Memory B cell (primary cell): Measurements from ENCODE around the gene USP48.

Experiments used
- ATAC-seq: fragments of 150-1000 bp; cut with Tn5 transposase; 2 replicates; pipeline ENCODE4 v1.10.0; 2021; ENCODE audit warnings: low read depth, mild to moderate bottlenecking, moderate library complexity
- DNase-seq, 2 donors: peaks; one replicate each; pipeline ENCODE4 v3.0.0; 2022; ENCODE audit warnings: low spot score in 2 of 2
- H3K27ac Mint-ChIP-seq: one replicate; pipeline ENCODE4 v1.8.0; 2022; ENCODE audit warnings: mild to moderate bottlenecking, moderate library complexity, mixed read lengths
- H3K27me3 Mint-ChIP-seq: one replicate; pipeline ENCODE4 v1.8.0; 2022; ENCODE audit warnings: mixed read lengths
- H3K36me3 Mint-ChIP-seq: one replicate; pipeline ENCODE4 v1.8.0; 2022; ENCODE audit warnings: mild to moderate bottlenecking, mixed read lengths
- H3K4me1 Mint-ChIP-seq: one replicate; pipeline ENCODE4 v1.8.0; 2022; ENCODE audit warnings: mixed read lengths
- H3K4me3 Mint-ChIP-seq: one replicate; pipeline ENCODE4 v1.8.0; 2022; ENCODE audit warnings: mild to moderate bottlenecking, moderate library complexity, mixed read lengths
- H3K9me3 Mint-ChIP-seq: one replicate; pipeline ENCODE4 v1.8.0; 2022; ENCODE audit warnings: mixed read lengths

The USP48 gene

GRCh38 chr1:21758614-21759013 lies 24.3 kb downstream of the USP48 start:
- Mint-ChIP-seq H3K27ac (peak overlapping the region; percentile 55), H3K4me3 (no peak overlapping the region), H3K27me3 (no peaks in the 10 kb centered on the region), H3K36me3 (peaks cover 3% of the 10 kb centered on the region), H3K9me3 (no peaks in the 10 kb centered on the region), H3K4me1 (peaks cover 18% of the 10 kb centered on the region)
- ATAC-seq (no peak), DNase-seq (no peak)

- H3K4me3 Mint-ChIP-seq = no peak overlapping the region
- DNase-seq = no peak
- no peaks in the 10 kb centered on the region for H3K27me3 Mint-ChIP-seq
- H3K9me3 Mint-ChIP-seq = no peaks in the 10 kb centered on the region
- peaks cover 8% of the 10 kb centered on the region for H3K4me1 Mint-ChIP-seq
- no peak for ATAC-seq
- H3K27ac Mint-ChIP-seq = no peak overlapping the region
- H3K36me3 Mint-ChIP-seq = peaks cover 5% of the 10 kb centered on the region
Measured at GRCh38 chr1:21756393-21757089, 26.4 kb downstream of the USP48 start.

GRCh38 chr1:21755067-21755466 lies 27.9 kb downstream of the USP48 start:
- H3K27ac Mint-ChIP-seq = peak overlapping the region; percentile 28
- DNase-seq (no peak), ATAC-seq (no peak)
- H3K9me3 Mint-ChIP-seq = no peaks in the 10 kb centered on the region
- no peaks in the 10 kb centered on the region for H3K27me3 Mint-ChIP-seq
- H3K4me3 Mint-ChIP-seq = no peak overlapping the region
- H3K4me1 Mint-ChIP-seq = peaks cover 11% of the 10 kb centered on the region
- H3K36me3 Mint-ChIP-seq = peaks cover 9% of the 10 kb centered on the region

GRCh38 chr1:21754583-21754982 lies 28.4 kb downstream of the USP48 start:
- H3K36me3 Mint-ChIP-seq = peaks cover 12% of the 10 kb centered on the region
- peaks cover 8% of the 10 kb centered on the region for H3K4me1 Mint-ChIP-seq
- no peak overlapping the region for H3K27ac Mint-ChIP-seq
- H3K4me3 Mint-ChIP-seq = no peak overlapping the region
- DNase-seq (no peak), ATAC-seq (no peak)
- H3K9me3 Mint-ChIP-seq = no peaks in the 10 kb centered on the region
- no peaks in the 10 kb centered on the region for H3K27me3 Mint-ChIP-seq

- DNase-seq (no peak), ATAC-seq (no peak)
- peaks cover 12% of the 10 kb centered on the region for H3K36me3 Mint-ChIP-seq
- H3K27ac Mint-ChIP-seq = no peak overlapping the region
- peaks cover 8% of the 10 kb centered on the region for H3K4me1 Mint-ChIP-seq
- H3K4me3 Mint-ChIP-seq = no peak overlapping the region
- H3K27me3 Mint-ChIP-seq = no peaks in the 10 kb centered on the region
- H3K9me3 Mint-ChIP-seq = no peaks in the 10 kb centered on the region
Measured at GRCh38 chr1:21752186-21752585, 30.8 kb downstream of the USP48 start.

- H3K27me3 Mint-ChIP-seq = no peaks in the 10 kb centered on the region
- H3K9me3 Mint-ChIP-seq = no peaks in the 10 kb centered on the region
- peaks cover 8% of the 10 kb centered on the region for H3K4me1 Mint-ChIP-seq
- H3K4me3 Mint-ChIP-seq = no peak overlapping the region
- no peak overlapping the region for H3K27ac Mint-ChIP-seq
- peaks cover 12% of the 10 kb centered on the region for H3K36me3 Mint-ChIP-seq
- ATAC-seq (no peak), DNase-seq (no peak)
Measured at GRCh38 chr1:21751281-21751680, 31.7 kb downstream of the USP48 start.

GRCh38 chr1:21750841-21751240 lies 32.1 kb downstream of the USP48 start:
- no peaks in the 10 kb centered on the region for H3K9me3 Mint-ChIP-seq
- ATAC-seq (no peak), DNase-seq (no peak)
- H3K4me3 Mint-ChIP-seq = no peak overlapping the region
- no peaks in the 10 kb centered on the region for H3K27me3 Mint-ChIP-seq
- no peak overlapping the region for H3K27ac Mint-ChIP-seq
- peaks cover 8% of the 10 kb centered on the region for H3K4me1 Mint-ChIP-seq
- peaks cover 12% of the 10 kb centered on the region for H3K36me3 Mint-ChIP-seq

- peaks cover 8% of the 10 kb centered on the region for H3K4me1 Mint-ChIP-seq
- H3K4me3 Mint-ChIP-seq = no peak overlapping the region
- no peaks in the 10 kb centered on the region for H3K27me3 Mint-ChIP-seq
- peaks cover 12% of the 10 kb centered on the region for H3K36me3 Mint-ChIP-seq
- H3K9me3 Mint-ChIP-seq = no peaks in the 10 kb centered on the region
- H3K27ac Mint-ChIP-seq = no peak overlapping the region
- ATAC-seq (no peak), DNase-seq (no peak)
Measured at GRCh38 chr1:21749859-21750468, 33.0 kb downstream of the USP48 start.

GRCh38 chr1:21749109-21749508 lies 33.8 kb downstream of the USP48 start:
- H3K4me3 Mint-ChIP-seq = no peak overlapping the region
- no peaks in the 10 kb centered on the region for H3K27me3 Mint-ChIP-seq
- H3K4me1 Mint-ChIP-seq = peaks cover 8% of the 10 kb centered on the region
- no peaks in the 10 kb centered on the region for H3K9me3 Mint-ChIP-seq
- H3K36me3 Mint-ChIP-seq = peaks cover 12% of the 10 kb centered on the region
- peak overlapping the region; percentile 23 for H3K27ac Mint-ChIP-seq
- ATAC-seq = no peak
- no peak for DNase-seq

- peaks cover 4% of the 10 kb centered on the region for H3K4me1 Mint-ChIP-seq
- H3K27ac Mint-ChIP-seq = no peak overlapping the region
- no peak for ATAC-seq
- peaks cover 14% of the 10 kb centered on the region for H3K36me3 Mint-ChIP-seq
- no peaks in the 10 kb centered on the region for H3K27me3 Mint-ChIP-seq
- DNase-seq = no peak
- H3K9me3 Mint-ChIP-seq = no peaks in the 10 kb centered on the region
- H3K4me3 Mint-ChIP-seq = no peak overlapping the region
Measured at GRCh38 chr1:21743476-21743875, 39.5 kb downstream of the USP48 start.

GRCh38 chr1:21742578-21742977 lies 40.4 kb downstream of the USP48 start:
- peak; percentile 45 for ATAC-seq
- no peaks in the 10 kb centered on the region for H3K9me3 Mint-ChIP-seq
- peaks cover 4% of the 10 kb centered on the region for H3K4me1 Mint-ChIP-seq
- no peak overlapping the region for H3K4me3 Mint-ChIP-seq
- no peak for DNase-seq
- H3K27me3 Mint-ChIP-seq = no peaks in the 10 kb centered on the region
- H3K27ac Mint-ChIP-seq = no peak overlapping the region
- peaks cover 14% of the 10 kb centered on the region for H3K36me3 Mint-ChIP-seq

- no peaks in the 10 kb centered on the region for H3K9me3 Mint-ChIP-seq
- H3K27ac Mint-ChIP-seq = no peak overlapping the region
- H3K4me3 Mint-ChIP-seq = no peak overlapping the region
- peaks cover 17% of the 10 kb centered on the region for H3K36me3 Mint-ChIP-seq
- H3K27me3 Mint-ChIP-seq = no peaks in the 10 kb centered on the region
- no peak for DNase-seq
- peaks cover 4% of the 10 kb centered on the region for H3K4me1 Mint-ChIP-seq
- no peak for ATAC-seq
Measured at GRCh38 chr1:21741206-21741605, 41.7 kb downstream of the USP48 start.

- no peaks in the 10 kb centered on the region for H3K27me3 Mint-ChIP-seq
- H3K4me3 Mint-ChIP-seq = no peak overlapping the region
- H3K27ac Mint-ChIP-seq = no peak overlapping the region
- H3K4me1 Mint-ChIP-seq = peaks cover 2% of the 10 kb centered on the region
- ATAC-seq (no peak), DNase-seq (no peak)
- H3K36me3 Mint-ChIP-seq = peaks cover 23% of the 10 kb centered on the region
- no peaks in the 10 kb centered on the region for H3K9me3 Mint-ChIP-seq
Measured at GRCh38 chr1:21736876-21737275, 46.1 kb downstream of the USP48 start.

- H3K27ac Mint-ChIP-seq = peak overlapping the region; percentile 75
- peaks cover 23% of the 10 kb centered on the region for H3K36me3 Mint-ChIP-seq
- no peaks in the 10 kb centered on the region for H3K9me3 Mint-ChIP-seq
- no peak overlapping the region for H3K4me3 Mint-ChIP-seq
- ATAC-seq (no peak), DNase-seq (no peak)
- H3K4me1 Mint-ChIP-seq = peaks cover 2% of the 10 kb centered on the region
- H3K27me3 Mint-ChIP-seq = no peaks in the 10 kb centered on the region
Measured at GRCh38 chr1:21736011-21736410, 46.9 kb downstream of the USP48 start.

GRCh38 chr1:21734526-21734925 lies 48.4 kb downstream of the USP48 start:
- no peak overlapping the region for H3K27ac Mint-ChIP-seq
- no peaks in the 10 kb centered on the region for H3K4me1 Mint-ChIP-seq
- DNase-seq = no peak
- no peaks in the 10 kb centered on the region for H3K9me3 Mint-ChIP-seq
- no peaks in the 10 kb centered on the region for H3K27me3 Mint-ChIP-seq
- H3K36me3 Mint-ChIP-seq = peaks cover 21% of the 10 kb centered on the region
- ATAC-seq = no peak
- no peak overlapping the region for H3K4me3 Mint-ChIP-seq
